ENCODE measurements around the gene LPP.
A peak's percentile ranks its signal among the peaks of the same experiment; 100 is the strongest.

The LPP gene

DNA sequence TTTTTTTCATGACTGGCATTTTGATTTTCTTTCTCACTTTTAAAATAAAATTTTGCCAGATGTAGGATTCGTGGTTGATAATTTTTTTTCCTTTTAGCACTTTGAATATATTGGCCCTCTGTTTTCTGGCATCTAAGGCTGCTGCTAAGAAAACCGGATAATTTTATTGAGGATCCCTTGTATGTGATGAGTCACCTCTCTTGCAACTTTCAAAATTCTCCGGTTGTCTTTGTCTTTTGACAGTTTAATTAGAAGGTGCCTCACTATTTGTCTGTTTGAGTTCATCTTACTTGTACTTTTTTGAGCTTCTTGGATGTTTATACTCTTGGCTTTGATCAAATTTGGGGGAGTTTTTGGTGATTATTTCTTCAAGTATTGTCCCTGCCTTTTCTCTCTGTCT lies 349.7 kb downstream of the LPP start:
- H3K9me3 ChIP-seq (ENCODE audit: severe bottlenecking) = peaks cover 9% of the 10 kb centered on the region
- no peak overlapping the region for H3K4me3 ChIP-seq (ENCODE audit: severe bottlenecking)
- H3K4me1 ChIP-seq (ENCODE audit: insufficient read depth, poor library complexity, severe bottlenecking) = no peaks in the 10 kb centered on the region
- H3K27ac ChIP-seq (ENCODE audit: poor library complexity, severe bottlenecking) = no peak overlapping the region
- DNase-seq (ENCODE audit: low spot score) = no peak
- ATAC-seq (ENCODE audit: low read depth) = no peak
- TF ChIP-seq, protein P1, sequence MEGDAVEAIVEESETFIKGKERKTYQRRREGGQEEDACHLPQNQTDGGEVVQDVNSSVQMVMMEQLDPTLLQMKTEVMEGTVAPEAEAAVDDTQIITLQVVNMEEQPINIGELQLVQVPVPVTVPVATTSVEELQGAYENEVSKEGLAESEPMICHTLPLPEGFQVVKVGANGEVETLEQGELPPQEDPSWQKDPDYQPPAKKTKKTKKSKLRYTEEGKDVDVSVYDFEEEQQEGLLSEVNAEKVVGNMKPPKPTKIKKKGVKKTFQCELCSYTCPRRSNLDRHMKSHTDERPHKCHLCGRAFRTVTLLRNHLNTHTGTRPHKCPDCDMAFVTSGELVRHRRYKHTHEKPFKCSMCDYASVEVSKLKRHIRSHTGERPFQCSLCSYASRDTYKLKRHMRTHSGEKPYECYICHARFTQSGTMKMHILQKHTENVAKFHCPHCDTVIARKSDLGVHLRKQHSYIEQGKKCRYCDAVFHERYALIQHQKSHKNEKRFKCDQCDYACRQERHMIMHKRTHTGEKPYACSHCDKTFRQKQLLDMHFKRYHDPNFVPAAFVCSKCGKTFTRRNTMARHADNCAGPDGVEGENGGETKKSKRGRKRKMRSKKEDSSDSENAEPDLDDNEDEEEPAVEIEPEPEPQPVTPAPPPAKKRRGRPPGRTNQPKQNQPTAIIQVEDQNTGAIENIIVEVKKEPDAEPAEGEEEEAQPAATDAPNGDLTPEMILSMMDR (IDR thresholded peaks at IDR 0.05; ENCODE audit: poor library complexity, severe bottlenecking) = no peak
- 0 out of 2 replicates have a peak, but pooled peaks cover 3% of the 10 kb centered on the region for H3K36me3 ChIP-seq (ENCODE audit: low read depth)
- H3K27me3 ChIP-seq (ENCODE audit: insufficient read depth, poor library complexity, severe bottlenecking) = no peaks in the 10 kb centered on the region

DNA sequence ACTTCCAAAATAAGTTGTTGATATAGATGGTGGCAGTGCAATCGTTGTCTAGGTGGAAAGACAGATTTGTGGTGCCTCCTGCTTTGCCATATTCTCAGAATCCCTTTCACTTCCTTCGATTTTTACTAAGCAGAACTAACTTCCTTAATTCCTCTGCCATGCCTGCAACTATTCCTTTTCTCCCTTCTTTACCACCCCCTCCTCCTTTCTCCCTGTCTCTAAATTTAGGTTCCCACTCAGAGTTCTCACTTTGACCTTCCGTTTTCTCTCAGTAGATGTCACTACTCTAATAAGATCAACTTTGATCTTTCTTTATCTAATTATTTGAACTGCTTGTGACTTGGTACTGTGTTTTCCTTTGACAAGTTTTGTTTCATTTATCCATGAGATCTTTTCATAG lies 351.2 kb downstream of the LPP start:
- peaks cover 4% of the 10 kb centered on the region for H3K4me1 ChIP-seq (ENCODE audit: insufficient read depth, poor library complexity, severe bottlenecking)
- ATAC-seq (ENCODE audit: low read depth) (no peak), DNase-seq (ENCODE audit: low spot score) (no peak)
- no peak overlapping the region for H3K4me3 ChIP-seq (ENCODE audit: severe bottlenecking)
- TF ChIP-seq, protein P1 (IDR thresholded peaks at IDR 0.05; ENCODE audit: poor library complexity, severe bottlenecking) = no peak
- no peak overlapping the region for H3K27ac ChIP-seq (ENCODE audit: poor library complexity, severe bottlenecking)
- H3K36me3 ChIP-seq (ENCODE audit: low read depth) = 0 out of 2 replicates have a peak, but pooled peaks cover 3% of the 10 kb centered on the region
- H3K9me3 ChIP-seq (ENCODE audit: severe bottlenecking) = peaks cover 9% of the 10 kb centered on the region
- H3K27me3 ChIP-seq (ENCODE audit: insufficient read depth, poor library complexity, severe bottlenecking) = no peaks in the 10 kb centered on the region

DNA sequence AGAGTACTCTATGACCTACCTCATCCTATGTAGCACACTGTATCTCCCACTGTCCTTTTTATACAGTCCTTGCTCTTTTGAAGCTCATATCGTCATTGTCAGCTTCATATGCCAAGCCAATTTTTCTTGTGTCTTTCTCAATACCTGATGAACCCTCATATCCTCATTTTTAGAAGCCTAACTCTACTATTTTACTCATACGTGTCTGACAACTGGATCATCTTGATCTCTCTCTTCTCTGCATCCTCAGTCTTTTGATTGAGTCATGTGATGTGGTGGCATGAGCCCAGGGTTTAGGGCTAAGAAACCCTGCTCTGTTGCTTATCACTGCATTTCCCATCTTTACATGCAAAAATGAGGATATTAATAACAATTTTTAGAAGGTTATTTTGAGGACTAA lies 352.0 kb downstream of the LPP start:
- Histone ChIP-seq H3K9me3 (ENCODE audit: severe bottlenecking) (peaks cover 9% of the 10 kb centered on the region), H3K4me3 (ENCODE audit: severe bottlenecking) (no peak overlapping the region), H3K36me3 (ENCODE audit: low read depth) (0 out of 2 replicates have a peak, but pooled peaks cover 3% of the 10 kb centered on the region), H3K27me3 (ENCODE audit: insufficient read depth, poor library complexity, severe bottlenecking) (no peaks in the 10 kb centered on the region), H3K27ac (ENCODE audit: poor library complexity, severe bottlenecking) (no peak overlapping the region), H3K4me1 (ENCODE audit: insufficient read depth, poor library complexity, severe bottlenecking) (peaks cover 5% of the 10 kb centered on the region)
- ATAC-seq (ENCODE audit: low read depth) = no peak
- no peak for DNase-seq (ENCODE audit: low spot score)
- TF ChIP-seq, protein P1 (IDR thresholded peaks at IDR 0.05; ENCODE audit: poor library complexity, severe bottlenecking) = no peak

DNA sequence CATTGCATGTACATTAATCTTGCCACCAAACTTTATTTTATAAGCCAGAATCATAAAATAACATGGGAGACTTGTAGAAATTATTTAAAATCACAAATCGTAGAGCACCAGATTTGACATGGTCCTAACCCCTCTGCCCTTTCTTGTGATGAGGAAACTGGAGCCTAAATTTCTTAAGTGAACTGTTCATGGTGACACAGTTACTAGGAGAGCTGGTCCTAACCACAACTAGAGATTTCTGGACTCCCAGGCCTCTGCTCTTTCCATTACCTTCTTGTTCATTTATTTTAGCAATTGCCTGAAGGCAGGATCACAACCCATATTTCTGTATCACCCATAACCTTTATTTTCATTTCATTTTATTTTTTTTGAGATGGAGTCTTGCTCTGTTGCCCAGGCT lies 352.5 kb downstream of the LPP start:
- Histone ChIP-seq H3K27ac (ENCODE audit: poor library complexity, severe bottlenecking) (no peak overlapping the region), H3K9me3 (ENCODE audit: severe bottlenecking) (peaks cover 9% of the 10 kb centered on the region), H3K4me3 (ENCODE audit: severe bottlenecking) (no peak overlapping the region), H3K4me1 (ENCODE audit: insufficient read depth, poor library complexity, severe bottlenecking) (peaks cover 5% of the 10 kb centered on the region), H3K27me3 (ENCODE audit: insufficient read depth, poor library complexity, severe bottlenecking) (no peaks in the 10 kb centered on the region), H3K36me3 (ENCODE audit: low read depth) (0 out of 2 replicates have a peak, but pooled peaks cover 3% of the 10 kb centered on the region)
- TF ChIP-seq, protein P1 (IDR thresholded peaks at IDR 0.05; ENCODE audit: poor library complexity, severe bottlenecking) = no peak
- ATAC-seq (ENCODE audit: low read depth) (no peak), DNase-seq (ENCODE audit: low spot score) (no peak)

DNA sequence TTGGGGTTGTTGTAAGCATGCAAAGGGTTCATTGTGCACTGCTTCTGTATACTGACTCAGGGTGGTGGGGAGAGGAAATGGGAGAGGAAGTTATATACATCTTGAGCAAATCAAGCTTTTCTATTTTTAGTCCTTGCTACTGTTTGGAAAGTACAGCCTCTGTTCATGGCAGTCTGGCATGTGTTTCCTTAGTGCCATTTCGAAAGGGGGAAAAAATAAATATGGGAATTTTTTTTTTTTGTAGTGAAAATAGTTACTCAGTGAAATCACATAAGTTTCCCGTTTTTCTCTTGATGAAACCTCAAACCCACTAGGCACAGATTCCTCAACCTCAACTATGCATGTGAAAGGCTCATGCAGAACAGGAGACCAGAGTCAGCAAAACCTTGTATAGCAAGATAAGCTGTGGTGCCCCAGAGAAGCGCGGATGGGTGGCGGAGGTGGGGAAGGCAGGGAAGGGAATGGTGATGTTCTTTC lies 353.3 kb downstream of the LPP start:
- H3K4me1 ChIP-seq (ENCODE audit: insufficient read depth, poor library complexity, severe bottlenecking) = peaks cover 5% of the 10 kb centered on the region
- TF ChIP-seq, protein P1 (IDR thresholded peaks at IDR 0.05; ENCODE audit: poor library complexity, severe bottlenecking) = no peak
- DNase-seq (ENCODE audit: low spot score) = no peak
- H3K36me3 ChIP-seq (ENCODE audit: low read depth) = 0 out of 2 replicates have a peak, but pooled peaks cover 3% of the 10 kb centered on the region
- peak; percentile 49 for ATAC-seq (ENCODE audit: low read depth)
- H3K9me3 ChIP-seq (ENCODE audit: severe bottlenecking) = peaks cover 4% of the 10 kb centered on the region
- H3K4me3 ChIP-seq (ENCODE audit: severe bottlenecking) = no peak overlapping the region
- no peak overlapping the region for H3K27ac ChIP-seq (ENCODE audit: poor library complexity, severe bottlenecking)
- no peaks in the 10 kb centered on the region for H3K27me3 ChIP-seq (ENCODE audit: insufficient read depth, poor library complexity, severe bottlenecking)
